OCI-LY7 (cell line): ENCODE data around the gene TMEM222. TPM values are rescaled to one million over a fixed set of nuclear protein-coding genes. Genes with fewer than 3 reads are reported as not detected.

Experiments
- BruUV-seq: library from RNA; stranded (reverse); fragments of 400-500 nt; replicated peaks from 2 replicates; lab custom pipeline; 2021; lab: Mats Ljungman, UMichigan
- CTCF ChIA-PET: fragments of 300-600 bp; sonication (Branson Sonifier 250); formaldehyde crosslinking; loops from one replicate; lab custom pipeline; 2022; ENCODE audit warnings: antibody characterized with exemption; ENCODE audit not compliant: unreplicated experiment; lab: Charles Lee
- POLR2A ChIA-PET: fragments of 300-600 bp; sonication (Branson Sonifier 250); formaldehyde crosslinking; loops from one replicate; lab custom pipeline; 2022; ENCODE audit warnings: antibody characterized with exemption; lab: Charles Lee
- DNase-seq: peaks from one replicate; pipeline ENCODE4 v3.0.0-alpha.2; 2015; ENCODE audit warnings: low spot score
- H2AFZ ChIP-seq: fragments of 200-600 bp; sonication (generic), shearing (Covaris generic); 2 replicates; pipeline ENCODE4 v1.6.1; 2014; ENCODE audit warnings: mild to moderate bottlenecking, antibody characterized with exemption, low read length, moderate library complexity
- H3K27ac ChIP-seq: fragments of 200-600 bp; sonication (generic); 2 replicates; pipeline ENCODE4 v1.5.1; 2014; ENCODE audit warnings: mixed run types, low read depth, mild to moderate bottlenecking, moderate library complexity, low read length, inconsistent platforms; ENCODE audit not compliant: poor library complexity, severe bottlenecking
- H3K36me3 ChIP-seq: fragments of 200-600 bp; sonication (generic); 2 replicates; pipeline ENCODE4 v1.6.1; 2014; ENCODE audit warnings: mild to moderate bottlenecking, antibody characterized with exemption, low read length, moderate library complexity, mixed read lengths; ENCODE audit not compliant: insufficient read depth
- H3K4me1 ChIP-seq: fragments of 200-600 bp; sonication (generic); 2 replicates; pipeline ENCODE4 v1.5.1; 2014; ENCODE audit warnings: mild to moderate bottlenecking, low read length; ENCODE audit not compliant: insufficient read depth, poor library complexity, severe bottlenecking
- H3K4me2 ChIP-seq: fragments of 200-600 bp; sonication (generic); 2 replicates; pipeline ENCODE4 v1.6.1; 2014; ENCODE audit warnings: mild to moderate bottlenecking, low read length
- H3K4me3 ChIP-seq: fragments of 200-600 bp; sonication (generic); 2 replicates; pipeline ENCODE4 v1.5.1; 2014; ENCODE audit warnings: mild to moderate bottlenecking, low read depth, low read length; ENCODE audit not compliant: poor library complexity, severe bottlenecking
- H3K79me2 ChIP-seq: fragments of 200-600 bp; sonication (generic); 2 replicates; pipeline ENCODE4 v1.6.1; 2016; ENCODE audit warnings: low read depth, mild to moderate bottlenecking, low read length, moderate library complexity, mixed read lengths; ENCODE audit not compliant: insufficient read depth
- H3K9me2 ChIP-seq: fragments of 200-600 bp; sonication (generic); 2 replicates; pipeline ENCODE4 v1.6.1; 2016; ENCODE audit warnings: mild to moderate bottlenecking, low read length, mixed read lengths; ENCODE audit not compliant: insufficient read depth
- H3K9me3 ChIP-seq: fragments of 200-600 bp; sonication (generic); 2 replicates; pipeline ENCODE4 v1.6.1; 2014; ENCODE audit warnings: mild to moderate bottlenecking, mixed run types, low read length, mixed read lengths
- H4K20me1 ChIP-seq: fragments of 200-600 bp; sonication (generic); 2 replicates; pipeline ENCODE4 v1.6.1; 2014; ENCODE audit warnings: mild to moderate bottlenecking, antibody characterized with exemption, low read length, moderate library complexity, mixed read lengths; ENCODE audit not compliant: insufficient read depth
- EZH2phosphoT487 ChIP-seq: fragments of 200-600 bp; sonication (generic); IDR thresholded peaks from 2 replicates; pipeline ENCODE4 v1.6.1; 2018; ENCODE audit warnings: low read depth, borderline replicate concordance, mild to moderate bottlenecking, mixed run types, antibody characterized with exemption, low read length, moderate library complexity, mixed read lengths
- intact Hi-C: fragments of 100-400 bp; cut with micrococcal nuclease; formaldehyde crosslinking; loops from one replicate; pipeline ENCODE4 v1.10.0; 2022; ENCODE audit not compliant: unreplicated experiment
- total RNA-seq, 2 experiments: library from RNA; depleted of rRNA in 1 of 2; stranded (reverse); fragments of >200 nt in 1 of 2; shearing (Covaris generic) in 1 of 2; gene quantifications; 2 replicates each; pipeline ENCODE4 v1.2.3, GENCODE V29; 2014 to 2022
- TF ChIP-seq, protein P1 (sequence below): fragments of 200-600 bp; sonication (generic); conservative IDR thresholded peaks from 2 replicates; pipeline ENCODE4 v1.5.1; 2014; ENCODE audit warnings: mild to moderate bottlenecking, antibody characterized with exemption, low read length, moderate library complexity, mixed read lengths

The TMEM222 gene
- total RNA-seq, 2 experiments from 2014 or later = 29.5 to 43.4 TPM

DNA sequence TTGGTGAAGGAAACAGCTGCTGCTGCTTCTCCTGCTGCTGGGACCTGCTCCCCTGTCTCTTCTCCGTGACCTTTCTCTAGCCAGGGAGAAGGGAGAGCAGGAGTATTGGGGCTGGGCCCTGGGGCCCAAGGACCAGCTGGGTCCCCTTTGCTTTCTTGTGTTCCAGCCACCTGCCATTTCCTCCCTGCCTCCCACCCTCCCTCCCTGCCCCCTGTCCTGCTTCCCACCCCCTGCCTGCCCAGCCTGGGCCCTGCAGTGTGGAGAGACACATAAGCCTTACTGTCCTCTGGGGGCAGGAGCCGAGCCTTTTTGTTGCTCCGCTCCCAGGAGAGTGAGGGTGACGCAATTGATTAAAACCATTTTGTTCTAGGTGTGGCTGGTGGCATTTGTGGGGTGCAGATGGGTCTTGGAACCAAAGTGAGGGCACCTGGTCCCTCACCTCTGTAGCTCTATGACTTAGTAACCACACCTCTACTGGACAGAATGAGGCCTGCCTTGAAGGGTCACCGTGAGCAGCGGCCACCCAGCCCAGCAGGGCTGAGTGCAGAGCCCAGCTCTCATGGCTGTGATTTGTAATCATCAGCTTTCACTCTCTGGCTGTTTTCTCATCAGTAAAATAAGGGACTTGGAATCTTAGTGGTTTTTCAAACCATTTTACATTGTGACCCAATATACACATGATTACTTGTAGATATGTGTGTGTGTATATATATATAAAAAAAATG, 13.9 kb upstream of the TMEM222 start:
- H4K20me1 ChIP-seq = no peaks in the 10 kb centered on the region
- H3K9me3 ChIP-seq = no peaks in the 10 kb centered on the region
- no peak overlapping the region for H2AFZ ChIP-seq
- intact Hi-C loops = loop anchor here (10.0 kb wide), 1 partner anchor 47 kb away; no protein-coding TSS in a partner anchor
- no peak overlapping the region for H3K4me3 ChIP-seq
- peaks cover 11% of the 10 kb centered on the region for H3K4me1 ChIP-seq
- no peaks in the 10 kb centered on the region for H3K36me3 ChIP-seq
- POLR2A ChIA-PET = no interaction called here
- no peak for DNase-seq
- no peaks in the 10 kb centered on the region for H3K79me2 ChIP-seq
- TF ChIP-seq, protein P1, sequence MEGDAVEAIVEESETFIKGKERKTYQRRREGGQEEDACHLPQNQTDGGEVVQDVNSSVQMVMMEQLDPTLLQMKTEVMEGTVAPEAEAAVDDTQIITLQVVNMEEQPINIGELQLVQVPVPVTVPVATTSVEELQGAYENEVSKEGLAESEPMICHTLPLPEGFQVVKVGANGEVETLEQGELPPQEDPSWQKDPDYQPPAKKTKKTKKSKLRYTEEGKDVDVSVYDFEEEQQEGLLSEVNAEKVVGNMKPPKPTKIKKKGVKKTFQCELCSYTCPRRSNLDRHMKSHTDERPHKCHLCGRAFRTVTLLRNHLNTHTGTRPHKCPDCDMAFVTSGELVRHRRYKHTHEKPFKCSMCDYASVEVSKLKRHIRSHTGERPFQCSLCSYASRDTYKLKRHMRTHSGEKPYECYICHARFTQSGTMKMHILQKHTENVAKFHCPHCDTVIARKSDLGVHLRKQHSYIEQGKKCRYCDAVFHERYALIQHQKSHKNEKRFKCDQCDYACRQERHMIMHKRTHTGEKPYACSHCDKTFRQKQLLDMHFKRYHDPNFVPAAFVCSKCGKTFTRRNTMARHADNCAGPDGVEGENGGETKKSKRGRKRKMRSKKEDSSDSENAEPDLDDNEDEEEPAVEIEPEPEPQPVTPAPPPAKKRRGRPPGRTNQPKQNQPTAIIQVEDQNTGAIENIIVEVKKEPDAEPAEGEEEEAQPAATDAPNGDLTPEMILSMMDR = no peak
- TF ChIP-seq EZH2phosphoT487 = no peak
- CTCF ChIA-PET = interaction anchor here (0.6 kb wide), 1 partner anchor 33 kb away, joined by 3 read pairs; no protein-coding TSS in a partner anchor
- no peak overlapping the region for H3K4me2 ChIP-seq
- BruUV-seq = no TSS peak
- no peaks in the 10 kb centered on the region for H3K9me2 ChIP-seq
- no peak overlapping the region for H3K27ac ChIP-seq

- intact Hi-C loops = no loop called here
- TF ChIP-seq EZH2phosphoT487 = no peak
- TF ChIP-seq, protein P1 = no peak
- peaks cover 13% of the 10 kb centered on the region for H3K4me1 ChIP-seq
- H3K4me2 ChIP-seq = no peak overlapping the region
- peak overlapping the region; percentile 57; the same call in 1 of the 2 replicates for H2AFZ ChIP-seq
- no peak for DNase-seq
- no peaks in the 10 kb centered on the region for H3K79me2 ChIP-seq
- BruUV-seq = no TSS peak
- CTCF ChIA-PET = no interaction called here
- H3K36me3 ChIP-seq = no peaks in the 10 kb centered on the region
- no peaks in the 10 kb centered on the region for H3K9me3 ChIP-seq
- no peaks in the 10 kb centered on the region for H4K20me1 ChIP-seq
- no peaks in the 10 kb centered on the region for H3K9me2 ChIP-seq
- POLR2A ChIA-PET = no interaction called here
- no peak overlapping the region for H3K27ac ChIP-seq
- no peak overlapping the region for H3K4me3 ChIP-seq
Measured at GRCh38 chr1:27314169-27314568, 7.8 kb upstream of the TMEM222 start.

GRCh38 chr1:27314737-27315136, 7.2 kb upstream of the TMEM222 start:
- Histone ChIP-seq H3K27ac (no peak overlapping the region), H3K4me1 (peaks cover 13% of the 10 kb centered on the region), H4K20me1 (no peaks in the 10 kb centered on the region), H3K4me3 (no peak overlapping the region), H3K9me2 (no peaks in the 10 kb centered on the region), H3K79me2 (no peaks in the 10 kb centered on the region), H3K4me2 (no peak overlapping the region), H3K9me3 (no peaks in the 10 kb centered on the region), H2AFZ (no peak overlapping the region), H3K36me3 (no peaks in the 10 kb centered on the region)
- TF ChIP-seq EZH2phosphoT487 = no peak
- TF ChIP-seq, protein P1 = no peak
- ChIA-PET POLR2A (no interaction called here), CTCF (no interaction called here)
- intact Hi-C loops = no loop called here
- BruUV-seq = no TSS peak
- no peak for DNase-seq
